Activated naive CD4-positive, alpha-beta T cell treated with anti-CD3 and anti-CD28 coated beads, Interleukin-2, amount 10 ng/mL, durations not matched to agents 7 days and 5 days (primary cell): Measurements from ENCODE around the gene NDUFV3.
"Not testable (repeated sequence)": the region's sequence is repeated elsewhere in the genome, so short reads cannot be mapped to it uniquely, and the experiment has no call there.

ENCODE experiments used
- CTCF ChIA-PET: fragments of 350-600 bp; sonication (Branson Sonifier 250); formaldehyde crosslinking; loops from one replicate; lab custom pipeline; 2021; ENCODE audit warnings: antibody characterized with exemption; lab: Charles Lee
- DNase-seq: peaks from one replicate; pipeline ENCODE4 v3.0.0-alpha.2; 2020
- H3K27ac Mint-ChIP-seq: one replicate; pipeline ENCODE4 v1.8.0; 2021; ENCODE audit warnings: mild to moderate bottlenecking, moderate library complexity, mixed read lengths
- H3K27me3 Mint-ChIP-seq: one replicate; pipeline ENCODE4 v1.8.0; 2021; ENCODE audit warnings: mild to moderate bottlenecking, mixed read lengths
- H3K36me3 Mint-ChIP-seq: one replicate; pipeline ENCODE4 v1.8.0; 2021; ENCODE audit warnings: mixed read lengths
- H3K4me1 Mint-ChIP-seq: one replicate; pipeline ENCODE4 v1.8.0; 2021; ENCODE audit warnings: mixed read lengths
- H3K4me3 Mint-ChIP-seq: one replicate; pipeline ENCODE4 v1.8.0; 2021; ENCODE audit warnings: mild to moderate bottlenecking, moderate library complexity, mixed read lengths
- H3K9me3 Mint-ChIP-seq: one replicate; pipeline ENCODE4 v1.8.0; 2021; ENCODE audit warnings: mixed read lengths

Gene NDUFV3

DNA sequence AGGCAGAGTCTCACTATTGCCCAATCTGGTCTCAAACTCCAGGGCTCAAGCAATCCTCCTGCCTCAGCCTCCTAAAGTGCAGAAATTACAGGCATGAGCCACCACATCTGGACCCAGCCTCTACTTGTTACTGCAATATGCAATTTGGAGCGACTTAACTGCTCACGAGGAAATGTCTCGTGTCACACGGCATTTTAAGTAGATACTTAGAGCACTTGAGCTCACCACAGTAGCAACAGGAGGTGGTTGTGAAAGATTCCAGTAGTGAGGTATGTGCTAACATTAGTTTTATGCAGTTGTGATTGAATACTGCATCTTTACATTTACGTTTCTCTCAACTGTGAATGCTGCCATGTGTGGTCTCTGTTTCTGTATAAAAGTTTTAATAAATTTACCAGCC is 5.8 kb upstream of the NDUFV3 start:
- no peak overlapping the region for H3K27ac Mint-ChIP-seq
- H3K4me1 Mint-ChIP-seq: peaks cover 2% of the 10 kb centered on the region
- no peak for DNase-seq
- H3K27me3 Mint-ChIP-seq: no peaks in the 10 kb centered on the region
- H3K9me3 Mint-ChIP-seq: no peaks in the 10 kb centered on the region
- H3K4me3 Mint-ChIP-seq: no peak overlapping the region
- CTCF ChIA-PET: no interaction called here
- no peaks in the 10 kb centered on the region for H3K36me3 Mint-ChIP-seq

DNA sequence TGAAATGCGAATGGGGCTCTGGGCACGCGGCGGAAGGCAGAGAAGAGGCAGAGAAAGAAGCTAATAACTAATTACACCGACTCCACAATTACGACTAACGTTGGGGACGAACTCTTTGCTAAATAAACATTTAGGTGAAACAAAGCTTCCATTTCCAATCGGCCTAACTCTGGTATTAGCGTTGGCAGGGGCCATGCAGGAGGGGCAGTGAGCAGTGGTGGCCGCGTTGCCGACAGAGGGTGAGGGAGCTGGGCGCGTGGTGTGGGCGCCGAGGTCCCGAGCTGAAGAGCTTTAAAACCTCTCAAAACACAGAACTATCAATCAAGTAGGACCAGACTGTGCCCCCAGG is 553 bp upstream of the NDUFV3 start:
- Mint-ChIP-seq H3K4me1 (peaks cover 12% of the 10 kb centered on the region), H3K4me3 (peak overlapping the region; percentile 81), H3K27me3 (no peaks in the 10 kb centered on the region), H3K27ac (peak overlapping the region; percentile 94), H3K9me3 (no peaks in the 10 kb centered on the region), H3K36me3 (peaks cover 9% of the 10 kb centered on the region)
- CTCF ChIA-PET: interaction anchor here (1.2 to 2.2 kb wide), 2 partner anchors 11 to 299 kb away, joined by 3 to 6 read pairs; no protein-coding TSS in a partner anchor
- DNase-seq: no peak

GRCh38 chr21:42900446-42900845 is 7.3 kb downstream of the NDUFV3 start:
- no peaks in the 10 kb centered on the region for H3K27me3 Mint-ChIP-seq
- H3K9me3 Mint-ChIP-seq: no peaks in the 10 kb centered on the region
- no peak overlapping the region for H3K27ac Mint-ChIP-seq
- no peak for DNase-seq
- H3K4me3 Mint-ChIP-seq: no peak overlapping the region
- peaks cover 29% of the 10 kb centered on the region for H3K36me3 Mint-ChIP-seq
- no peaks in the 10 kb centered on the region for H3K4me1 Mint-ChIP-seq
- CTCF ChIA-PET: no interaction called here

GRCh38 chr21:42903817-42904216 is 10.7 kb downstream of the NDUFV3 start:
- Mint-ChIP-seq H3K27ac (no peak overlapping the region), H3K27me3 (no peaks in the 10 kb centered on the region), H3K4me1 (no peaks in the 10 kb centered on the region), H3K9me3 (no peaks in the 10 kb centered on the region), H3K36me3 (peaks cover 32% of the 10 kb centered on the region), H3K4me3 (no peak overlapping the region)
- CTCF ChIA-PET: no interaction called here
- no peak for DNase-seq

GRCh38 chr21:42905195-42905594 is 12.1 kb downstream of the NDUFV3 start:
- Mint-ChIP-seq H3K36me3 (peaks cover 32% of the 10 kb centered on the region), H3K4me1 (no peaks in the 10 kb centered on the region), H3K9me3 (no peaks in the 10 kb centered on the region), H3K27me3 (no peaks in the 10 kb centered on the region), H3K27ac (no peak overlapping the region), H3K4me3 (no peak overlapping the region)
- CTCF ChIA-PET: no interaction called here
- no peak for DNase-seq

- Mint-ChIP-seq H3K27ac (no peak overlapping the region), H3K9me3 (no peaks in the 10 kb centered on the region)
- DNase-seq: no peak
These were observed 13.1 kb downstream of the NDUFV3 start for GRCh38 chr21:42906233-42906632.

DNA sequence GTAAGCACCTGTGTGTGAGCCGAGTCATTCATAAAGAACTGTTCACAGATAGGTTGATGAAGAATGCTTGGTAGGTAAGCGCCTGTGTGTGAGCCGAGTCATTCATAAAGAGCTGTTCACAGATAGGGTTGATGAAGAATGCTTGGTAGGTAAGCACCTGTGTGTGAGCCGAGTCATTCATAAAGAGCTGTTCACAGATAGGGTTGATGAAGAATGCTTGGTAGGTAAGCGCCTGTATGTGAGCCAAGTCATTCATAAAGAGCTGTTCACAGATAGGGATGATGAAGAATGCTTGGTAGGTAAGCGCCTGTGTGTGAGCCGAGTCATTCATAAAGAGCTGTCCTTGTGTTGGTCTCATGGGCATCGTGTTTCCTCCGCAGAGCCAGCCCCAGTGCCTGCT is 15.4 kb downstream of the NDUFV3 start:
- H3K36me3 Mint-ChIP-seq: peaks cover 33% of the 10 kb centered on the region
- H3K4me3 Mint-ChIP-seq, CTCF ChIA-PET: not testable (repeated sequence)

More at GRCh38 chr21:42906233-42906632, 13.1 kb downstream of the NDUFV3 start:
- Mint-ChIP-seq H3K27me3 (no peaks in the 10 kb centered on the region), H3K4me1 (no peaks in the 10 kb centered on the region), H3K4me3 (no peak overlapping the region), H3K36me3 (peaks cover 31% of the 10 kb centered on the region)
- CTCF ChIA-PET: no interaction called here

DNA sequence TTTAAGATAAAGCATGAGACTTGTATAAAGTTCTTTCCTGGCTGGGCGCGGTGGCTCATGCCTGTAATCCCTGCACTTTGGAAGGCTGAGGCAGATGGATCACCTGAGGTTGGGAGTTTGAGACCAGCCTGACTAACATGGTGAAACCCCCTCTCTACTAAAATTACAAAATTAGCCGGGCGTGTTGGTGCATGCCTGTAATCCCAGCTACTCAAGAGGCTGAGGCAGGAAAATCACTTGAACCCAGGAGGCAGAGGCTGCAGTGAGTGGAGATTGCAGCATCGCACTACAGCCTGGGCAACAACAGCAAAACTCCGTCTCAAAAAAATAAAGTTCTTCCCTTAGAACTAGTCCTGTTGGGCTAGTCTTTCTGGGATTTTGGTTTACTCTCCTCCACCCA is 18.8 kb downstream of the NDUFV3 start:
- not testable (repeated sequence) for H3K27ac Mint-ChIP-seq, DNase-seq, H3K9me3 Mint-ChIP-seq, H3K27me3 Mint-ChIP-seq, H3K4me3 Mint-ChIP-seq, H3K4me1 Mint-ChIP-seq
- H3K36me3 Mint-ChIP-seq: peaks cover 21% of the 10 kb centered on the region
- CTCF ChIA-PET: interaction anchor here (0.5 kb wide), 1 partner anchor 16 kb away, joined by 4 read pairs; no protein-coding TSS in a partner anchor

More for the DNA sequence above, 15.4 kb downstream of the NDUFV3 start:
- not testable (repeated sequence) for H3K9me3 Mint-ChIP-seq, H3K4me1 Mint-ChIP-seq, H3K27me3 Mint-ChIP-seq, H3K27ac Mint-ChIP-seq, DNase-seq

DNA sequence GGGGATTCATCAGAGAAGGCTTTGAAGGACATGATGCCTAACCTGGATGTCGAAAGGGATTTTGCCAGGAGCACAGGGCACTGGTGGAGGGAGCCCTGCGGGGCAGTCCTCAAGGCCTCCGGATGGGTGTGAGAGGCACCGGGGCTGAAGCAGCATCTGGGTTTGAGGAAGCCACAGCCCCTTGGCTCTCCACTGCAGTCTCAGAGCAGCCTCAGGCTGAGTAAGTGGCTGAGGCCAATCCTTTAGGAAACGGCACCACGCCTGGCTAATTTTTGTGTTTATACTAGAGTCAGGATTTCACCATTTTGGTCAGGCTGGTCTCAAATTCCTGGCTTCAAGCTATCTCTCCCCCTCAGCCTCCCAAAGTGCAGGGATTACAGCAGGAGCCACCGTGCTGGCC is 20.4 kb downstream of the NDUFV3 start:
- CTCF ChIA-PET: no interaction called here
- no peaks in the 10 kb centered on the region for H3K9me3 Mint-ChIP-seq
- H3K4me1 Mint-ChIP-seq: no peaks in the 10 kb centered on the region
- H3K27ac Mint-ChIP-seq: peak overlapping the region; percentile 75
- H3K4me3 Mint-ChIP-seq: no peak overlapping the region
- H3K36me3 Mint-ChIP-seq: peaks cover 20% of the 10 kb centered on the region
- no peak for DNase-seq
- no peaks in the 10 kb centered on the region for H3K27me3 Mint-ChIP-seq

GRCh38 chr21:42918291-42918690 is 25.2 kb downstream of the NDUFV3 start:
- H3K9me3 Mint-ChIP-seq: no peaks in the 10 kb centered on the region
- no peak overlapping the region for H3K27ac Mint-ChIP-seq
- no peak for DNase-seq
- no peak overlapping the region for H3K4me3 Mint-ChIP-seq
- H3K4me1 Mint-ChIP-seq: peaks cover 3% of the 10 kb centered on the region
- no peaks in the 10 kb centered on the region for H3K27me3 Mint-ChIP-seq
- peaks cover 5% of the 10 kb centered on the region for H3K36me3 Mint-ChIP-seq
- CTCF ChIA-PET: no interaction called here

- CTCF ChIA-PET: no interaction called here
- Mint-ChIP-seq H3K4me1 (peaks cover 28% of the 10 kb centered on the region), H3K4me3 (no peak overlapping the region)
These were observed 28.8 kb downstream of the NDUFV3 start for GRCh38 chr21:42921927-42922326.

DNA sequence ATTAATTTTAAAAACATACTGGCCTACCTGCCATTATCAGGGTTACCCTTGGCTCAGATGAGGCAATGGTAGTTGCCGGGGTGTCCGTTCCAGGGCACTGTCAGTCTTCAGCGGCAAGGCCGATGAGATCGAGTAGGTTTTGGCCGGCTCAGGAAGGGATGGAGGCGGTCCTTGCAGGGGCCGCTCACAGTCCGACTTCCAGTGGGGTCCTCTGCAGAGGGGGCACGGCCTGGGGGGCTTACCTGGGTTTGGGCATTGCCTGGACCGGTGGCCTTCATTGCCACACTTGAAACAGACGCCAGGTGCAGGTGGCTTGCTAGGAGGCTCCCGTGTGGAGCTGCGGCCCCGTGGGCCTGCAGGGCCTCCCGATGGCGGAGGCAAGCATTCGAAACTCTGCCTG is 29.8 kb downstream of the NDUFV3 start:
- Mint-ChIP-seq H3K4me3 (no peak overlapping the region), H3K4me1 (peaks cover 28% of the 10 kb centered on the region), H3K27ac (no peak overlapping the region), H3K36me3 (peaks cover 2% of the 10 kb centered on the region), H3K27me3 (no peaks in the 10 kb centered on the region), H3K9me3 (no peaks in the 10 kb centered on the region)
- CTCF ChIA-PET: interaction anchor here (1.2 kb wide), 1 partner anchor 46 kb away, joined by 3 read pairs; no protein-coding TSS in a partner anchor
- no peak for DNase-seq

More at GRCh38 chr21:42921927-42922326, 28.8 kb downstream of the NDUFV3 start:
- Mint-ChIP-seq H3K9me3 (no peaks in the 10 kb centered on the region), H3K27ac (no peak overlapping the region), H3K36me3 (peaks cover 2% of the 10 kb centered on the region), H3K27me3 (no peaks in the 10 kb centered on the region)
- DNase-seq: no peak

DNA sequence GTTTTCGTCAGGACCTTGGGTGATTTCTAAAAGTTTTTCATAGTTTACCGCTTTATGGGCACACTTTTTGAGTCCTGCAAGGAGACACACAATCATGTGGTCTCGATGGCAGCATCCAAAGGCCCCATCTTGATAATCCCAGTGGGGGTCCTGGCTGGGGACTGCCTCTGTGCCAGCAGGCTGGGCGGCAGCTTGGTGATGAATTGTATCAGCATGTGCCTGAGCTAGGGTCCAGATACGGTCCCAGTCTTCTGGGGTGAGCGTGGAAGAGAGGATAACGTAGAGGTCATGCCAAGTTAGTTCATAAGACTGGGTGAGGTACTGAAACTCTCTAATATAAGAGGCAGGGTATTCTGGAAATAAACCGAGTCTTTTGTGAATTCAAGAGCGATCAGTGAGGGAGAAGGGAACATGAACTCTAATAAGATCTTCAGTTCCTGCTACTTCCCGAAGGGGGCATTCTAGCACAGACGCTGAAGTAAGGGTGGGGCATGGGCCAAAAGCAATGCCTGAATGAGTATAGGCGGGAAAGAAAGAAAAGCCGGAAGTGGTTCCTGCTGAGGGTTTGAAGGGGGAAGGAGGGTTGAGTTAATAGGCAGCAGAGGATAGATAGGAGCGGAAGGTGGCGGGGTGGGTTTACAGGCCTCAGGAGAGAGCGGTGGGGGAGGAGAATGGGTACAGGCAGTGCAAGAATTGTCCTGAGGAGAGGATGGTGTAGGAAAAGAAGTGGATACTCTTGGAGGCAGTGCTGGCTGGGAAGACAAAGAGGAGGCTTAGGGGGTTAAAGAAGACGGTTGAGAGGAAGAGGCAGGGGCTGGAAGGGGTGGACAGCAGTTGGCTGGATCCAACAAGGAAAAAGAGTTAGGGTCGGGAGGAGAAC is 30.7 kb downstream of the NDUFV3 start:
- no peaks in the 10 kb centered on the region for H3K27me3 Mint-ChIP-seq
- peak overlapping the region; percentile 64 for H3K4me3 Mint-ChIP-seq
- no peaks in the 10 kb centered on the region for H3K9me3 Mint-ChIP-seq
- DNase-seq: peak; percentile 85
- CTCF ChIA-PET: interaction anchor here (1.2 kb wide), 1 partner anchor 47 kb away, joined by 3 read pairs; no protein-coding TSS in a partner anchor
- H3K4me1 Mint-ChIP-seq: peaks cover 28% of the 10 kb centered on the region
- H3K27ac Mint-ChIP-seq: peak overlapping the region; percentile 82
- peaks cover under 1% of the 10 kb centered on the region for H3K36me3 Mint-ChIP-seq

DNA sequence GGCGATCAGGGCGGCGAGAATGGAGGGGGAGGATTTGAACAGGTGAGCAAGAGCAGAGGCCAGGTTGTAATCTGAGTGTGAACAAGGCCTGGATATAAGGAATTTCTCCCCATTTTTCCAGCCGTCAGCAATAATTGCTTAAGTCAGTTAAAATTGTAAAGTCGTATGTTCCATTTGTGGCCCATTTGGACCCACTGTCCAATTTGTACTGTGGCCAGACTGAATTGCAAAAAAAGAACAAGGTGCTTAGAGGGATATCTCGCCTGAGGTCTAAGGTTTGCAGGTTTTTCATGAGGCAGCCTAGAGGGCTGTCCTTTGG is 31.3 kb downstream of the NDUFV3 start:
- DNase-seq: no peak
- Mint-ChIP-seq H3K27ac (peak overlapping the region; percentile 82), H3K4me3 (peak overlapping the region; percentile 64), H3K4me1 (peaks cover 28% of the 10 kb centered on the region), H3K27me3 (no peaks in the 10 kb centered on the region), H3K9me3 (no peaks in the 10 kb centered on the region), H3K36me3 (no peaks in the 10 kb centered on the region)
- CTCF ChIA-PET: no interaction called here
